T1000 (cell line): ENCODE measurements around the gene EME2.

Source experiments
- DNase-seq: peaks from one replicate; lab custom pipeline; 2025; ENCODE audit warnings: mixed read lengths; lab: John Stamatoyannopoulos, UW

The EME2 gene

GRCh38 chr16:1778200-1779179 is 5.9 kb downstream of the EME2 start:
- DNase-seq, result no peak

GRCh38 chr16:1779234-1779701 is 6.7 kb downstream of the EME2 start:
- no peak for DNase-seq

- DNase-seq, result no peak
These were observed 7.4 kb downstream of the EME2 start for GRCh38 chr16:1779741-1780676.

- DNase-seq, result no peak
These were observed 8.1 kb downstream of the EME2 start for GRCh38 chr16:1780677-1781072.

GRCh38 chr16:1781254-1781653 is 8.6 kb downstream of the EME2 start:
- no peak for DNase-seq

GRCh38 chr16:1781758-1782407 is 9.3 kb downstream of the EME2 start:
- DNase-seq, result no peak

- DNase-seq, result peak; percentile 100
These were observed 10.0 kb downstream of the EME2 start, which contains the start of the genes NUBP2 and SPSB3 for GRCh38 chr16:1782408-1783264. NUBP2 (plus strand) TSS chr16:1782960; CDS start chr16:1783021, 61 bp downstream. SPSB3 (minus strand) TSS chr16:1782571; CDS start chr16:1781483, 1,088 bp downstream.

- no peak for DNase-seq
These were observed 12.6 kb downstream of the EME2 start for GRCh38 chr16:1784977-1785845.

GRCh38 chr16:1785846-1786170 is 13.2 kb downstream of the EME2 start:
- no peak for DNase-seq

- DNase-seq, result no peak
These were observed 13.8 kb downstream of the EME2 start for GRCh38 chr16:1786242-1787055.

- DNase-seq, result no peak
These were observed 14.4 kb downstream of the EME2 start for GRCh38 chr16:1787056-1787321.

- no peak for DNase-seq
These were observed 14.9 kb downstream of the EME2 start for GRCh38 chr16:1787322-1788094.

- DNase-seq, result no peak
These were observed 15.6 kb downstream of the EME2 start for GRCh38 chr16:1788095-1788707.

- DNase-seq, result no peak
These were observed 16.1 kb downstream of the EME2 start for GRCh38 chr16:1788708-1789100.

- no peak for DNase-seq
These were observed 17.0 kb downstream of the EME2 start for GRCh38 chr16:1789643-1790045.

GRCh38 chr16:1790261-1790610 is 17.6 kb downstream of the EME2 start:
- no peak for DNase-seq

- DNase-seq, result no peak
These were observed 18.1 kb downstream of the EME2 start for GRCh38 chr16:1790611-1791255.
